Mucosa of gallbladder (tissue), 1 donor: ENCODE measurements around the gene RTRAF. TPM values are rescaled to one million over a fixed set of nuclear protein-coding genes. Genes with fewer than 3 reads are reported as not detected.

Experiments
- DNase-seq: peaks from one replicate; pipeline ENCODE4 v3.0.0-alpha.2; 2020; ENCODE audit warnings: low spot score
- total RNA-seq: library from RNA; stranded (reverse); gene quantifications from one replicate; pipeline ENCODE4 v1.2.1, GENCODE V29; 2021
- donor health status: DM: no; HTN: no; CAD: no.

RTRAF gene
- total RNA-seq, 1 donor from 2014 or later = 131 TPM

- no peak for DNase-seq
Measured at GRCh38 chr14:52020161-52020714, 30.9 kb downstream of the RTRAF start.

- no peak for DNase-seq
Measured at GRCh38 chr14:52020866-52021717, 31.7 kb downstream of the RTRAF start.

- DNase-seq = no peak
Measured at GRCh38 chr14:52021957-52022600, 32.7 kb downstream of the RTRAF start.

- peak; percentile 20 for DNase-seq
Measured at GRCh38 chr14:52023518-52023917, 34.2 kb downstream of the RTRAF start.

GRCh38 chr14:52025310-52025709, 36.0 kb downstream of the RTRAF start:
- no peak for DNase-seq

- DNase-seq = no peak
Measured at GRCh38 chr14:52026017-52026660, 36.8 kb downstream of the RTRAF start.

- DNase-seq = no peak
Measured at GRCh38 chr14:52026901-52027300, 37.6 kb downstream of the RTRAF start.

GRCh38 chr14:52029881-52030280, 40.5 kb downstream of the RTRAF start:
- DNase-seq = no peak

- no peak for DNase-seq
Measured at GRCh38 chr14:52031781-52032180, 42.4 kb downstream of the RTRAF start.

- no peak for DNase-seq
Measured at GRCh38 chr14:52032204-52032801, 43.0 kb downstream of the RTRAF start.

GRCh38 chr14:52033101-52033642, 43.8 kb downstream of the RTRAF start:
- DNase-seq = no peak

GRCh38 chr14:52039124-52039815, 49.9 kb downstream of the RTRAF start:
- DNase-seq = no peak

- no peak for DNase-seq
Measured at GRCh38 chr14:52040598-52040997, 51.3 kb downstream of the RTRAF start.

- no peak for DNase-seq
Measured at GRCh38 chr14:52042371-52043289, 53.3 kb downstream of the RTRAF start.

GRCh38 chr14:52043690-52044089, 54.3 kb downstream of the RTRAF start:
- DNase-seq = no peak

- no peak for DNase-seq
Measured at GRCh38 chr14:52044791-52045522, 55.6 kb downstream of the RTRAF start.

GRCh38 chr14:52046376-52046917, 57.1 kb downstream of the RTRAF start:
- DNase-seq = no peak

- DNase-seq = no peak
Measured at GRCh38 chr14:52048116-52048515, 58.8 kb downstream of the RTRAF start.

GRCh38 chr14:52048641-52049204, 59.4 kb downstream of the RTRAF start:
- DNase-seq = no peak
